ENCODE results near the gene SLC39A2.

GRCh38 chr14:20976291-20976690 lies 22.8 kb upstream of the SLC39A2 start:
- TF ChIP-seq TAF1 (conservative IDR thresholded peaks at IDR 0.05) (no peak), CTCF (IDR thresholded peaks at IDR 0.05; ENCODE audit: low read depth, low read length, missing input control) (no peak), SP1 (IDR thresholded peaks at IDR 0.05) (no peak), ZBTB33 (IDR thresholded peaks at IDR 0.05) (no peak), JUND (IDR thresholded peaks at IDR 0.05) (no peak), NR2F2 (IDR thresholded peaks at IDR 0.05) (no peak), RAD21 (IDR thresholded peaks at IDR 0.05) (no peak), RXRA (IDR thresholded peaks at IDR 0.05) (no peak), EGR1 (IDR thresholded peaks at IDR 0.05; ENCODE audit: low read depth in 2 of 2) (no peak), YY1 (IDR thresholded peaks at IDR 0.05) (no peak), GABPA (IDR thresholded peaks at IDR 0.05 in 1 of 2, conservative IDR thresholded peaks at IDR 0.05 in 1 of 2) (no peak), HNF4G (IDR thresholded peaks at IDR 0.05) (no peak), MAX (IDR thresholded peaks at IDR 0.05) (no peak)
- TF ChIP-seq, protein P1, sequence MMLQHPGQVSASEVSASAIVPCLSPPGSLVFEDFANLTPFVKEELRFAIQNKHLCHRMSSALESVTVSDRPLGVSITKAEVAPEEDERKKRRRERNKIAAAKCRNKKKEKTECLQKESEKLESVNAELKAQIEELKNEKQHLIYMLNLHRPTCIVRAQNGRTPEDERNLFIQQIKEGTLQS (IDR thresholded peaks at IDR 0.05): no peak

All from liver (tissue), 3 donors.